8988T (cell line): Measurements from ENCODE around the gene DNMT3A.

Experiments used
- DNase-seq: peaks from one replicate; pipeline ENCODE4 v3.0.0; 2011

Gene DNMT3A

GRCh38 chr2:25190536-25190935 is 151.2 kb downstream of the DNMT3A start:
- no peak for DNase-seq

- DNase-seq: no peak
Observed at GRCh38 chr2:25188405-25188804, 153.3 kb downstream of the DNMT3A start.

GRCh38 chr2:25187729-25188350 is 153.9 kb downstream of the DNMT3A start:
- DNase-seq: no peak

- no peak for DNase-seq
Observed at GRCh38 chr2:25184254-25184653, 157.5 kb downstream of the DNMT3A start.

GRCh38 chr2:25178976-25179375 is 162.7 kb downstream of the DNMT3A start:
- no peak for DNase-seq
